ENCODE measurements around the gene DYNLL1. TPM values are rescaled to one million over a fixed set of nuclear protein-coding genes. Genes with fewer than 3 reads are reported as not detected.

DYNLL1 gene
- total and polyA plus RNA-seq, 4 donors: 101 to 275 (median 183) TPM

- DNase-seq (ENCODE audit: low spot score): no peak
- no peak for TF ChIP-seq ATF3 (IDR thresholded peaks at IDR 0.05)
- no peak for TF ChIP-seq HNF4A (conservative IDR thresholded peaks at IDR 0.05)
- no peak for TF ChIP-seq FOXA1 (IDR thresholded peaks at IDR 0.05)
- TF ChIP-seq ZBTB33 (IDR thresholded peaks at IDR 0.05): no peak
- no peak for TF ChIP-seq NR2F2 (IDR thresholded peaks at IDR 0.05)
- TF ChIP-seq REST (IDR thresholded peaks at IDR 0.05): no peak
- TF ChIP-seq SP1 (IDR thresholded peaks at IDR 0.05): no peak
- TF ChIP-seq FOXA2 (IDR thresholded peaks at IDR 0.05): no peak
- no peak for TF ChIP-seq HNF4G (IDR thresholded peaks at IDR 0.05)
- TF ChIP-seq GABPA (IDR thresholded peaks at IDR 0.05 in 1 of 2, conservative IDR thresholded peaks at IDR 0.05 in 1 of 2): no peak
- TF ChIP-seq MAX (IDR thresholded peaks at IDR 0.05): no peak
- TF ChIP-seq RAD21 (IDR thresholded peaks at IDR 0.05): no peak
- TF ChIP-seq RXRA (IDR thresholded peaks at IDR 0.05): no peak
- TF ChIP-seq EGR1 (IDR thresholded peaks at IDR 0.05; ENCODE audit: low read depth in 2 of 2): no peak
- no peak for TF ChIP-seq CTCF (IDR thresholded peaks at IDR 0.05; ENCODE audit: low read depth, low read length, missing input control)
- TF ChIP-seq JUND (IDR thresholded peaks at IDR 0.05): no peak
- no peak for TF ChIP-seq TAF1 (conservative IDR thresholded peaks at IDR 0.05)
- TF ChIP-seq YY1 (IDR thresholded peaks at IDR 0.05): no peak
- H3K9me3 ChIP-seq (ENCODE audit: control insufficient read depth in 4 of 4, low read length in 3 of 4): no peaks in the 10 kb centered on the region
- WGBS: 98% methylated on average over 1 of the region's 1 CpG
- H3K4me3 ChIP-seq (ENCODE audit: low read depth in 1 of 3, low read length in 3 of 3): no peak overlapping the region
- no peak overlapping the region for H3K27ac ChIP-seq (ENCODE audit: low read depth in 1 of 2, low read length in 2 of 2)
- no peaks in the 10 kb centered on the region for H3K4me1 ChIP-seq (ENCODE audit: control insufficient read depth in 4 of 4, insufficient read depth in 4 of 4, low read length in 3 of 4)
- H3K27me3 ChIP-seq (ENCODE audit: control insufficient read depth in 4 of 4, insufficient read depth in 4 of 4, low read length in 3 of 4): no peaks in the 10 kb centered on the region
- no peak overlapping the region for H3K9ac ChIP-seq (ENCODE audit: low read depth in 1 of 2, low read length in 2 of 2)
- H3K36me3 ChIP-seq (ENCODE audit: control insufficient read depth in 4 of 4, insufficient read depth in 3 of 4, low read depth in 1 of 4, low read length in 3 of 4): no peaks in the 10 kb centered on the region
These were observed 16.5 kb upstream of the DYNLL1 start for GRCh38 chr12:120479458-120479857.

All from liver (tissue), 9 donors.